Measurements from ENCODE around the gene ALG14. TPM values are rescaled to one million over a fixed set of nuclear protein-coding genes. Genes with fewer than 3 reads are reported as not detected.

Gene ALG14
- total and polyA plus RNA-seq, 2 of the 4 experiments (the other 2 are of a cell fraction) = 1.7 to 2.0 TPM

DNA sequence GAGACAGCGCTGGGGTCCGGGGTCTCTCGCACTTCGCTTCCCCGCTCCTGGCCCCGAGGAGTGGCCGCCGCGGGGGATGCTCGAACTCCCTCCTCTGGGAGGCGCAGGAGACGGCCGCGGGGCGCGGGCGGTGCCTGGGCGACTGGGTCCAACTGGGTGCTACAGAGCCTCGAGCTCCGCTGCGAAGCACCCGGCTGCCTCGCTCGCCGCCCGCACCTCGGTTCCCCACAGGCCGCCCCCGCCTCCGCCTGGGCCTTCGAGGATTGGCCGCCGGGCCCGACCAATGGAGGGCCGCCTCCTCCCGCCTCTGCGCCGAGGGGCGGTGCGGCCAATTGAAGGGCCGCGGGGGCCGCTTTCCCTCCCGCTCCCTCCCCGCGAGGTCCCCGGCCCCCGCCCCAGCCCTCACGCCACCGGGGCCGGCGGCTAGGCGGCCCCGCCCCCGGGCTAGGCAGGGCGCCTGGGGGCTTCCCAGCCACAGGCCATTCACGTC lies 145.8 kb downstream of the ALG14 start, which contains the start of gene CNN3:
CNN3 (minus strand) TSS at position 196 of the 490 bp plus-strand sequence. CDS start 216 bp downstream, outside the sequence.
- H3K18ac ChIP-seq (ENCODE audit: low read depth, low read length) = peak within 1 kb of the TSS; percentile 65
- ChIA-PET POLR2A (ENCODE audit: unreplicated experiment) (interaction anchor here (0.7 to 0.9 kb wide), 2 partner anchors 87 to 115 kb away, joined by 3 to 4 read pairs; no protein-coding TSS in a partner anchor), CTCF (interaction anchor here (1.0 to 1.2 kb wide), 2 partner anchors 12 to 115 kb away, joined by 3 to 7 read pairs; no protein-coding TSS in a partner anchor)
- peak within 1 kb of the TSS; percentile 63 for H3K4me3 ChIP-seq (ENCODE audit: insufficient read depth, low read depth, low read length)
- ATAC-seq (ENCODE audit: low read depth) (peak; percentile 91), DNase-seq (peak; percentile 92)
- H3K4me1 ChIP-seq (ENCODE audit: control insufficient read depth, insufficient read depth, low read length) = peaks cover 23% of the 10 kb centered on the region
- no TSS peak for BruUV-seq (replicated peaks)
- H3K79me1 ChIP-seq (ENCODE audit: low read depth in 1 of 2, low read length in 2 of 2) = peaks cover 4 to 45% of the 10 kb centered on the region in 2 experiments; a peak in 2 of 4 replicates
- peak within 1 kb of the TSS; percentile 71 for H2AK5ac ChIP-seq (ENCODE audit: low read depth, low read length)
- H4K8ac ChIP-seq (ENCODE audit: low read depth in 2 of 2, low read length in 2 of 2) = peak within 1 kb of the TSS; percentile 64 to 98
- peak within 1 kb of the TSS; percentile 93 for H3K27ac ChIP-seq (ENCODE audit: insufficient read depth, low read length)
- no peaks in the 10 kb centered on the region for H3K9me3 ChIP-seq (ENCODE audit: control insufficient read depth, insufficient read depth, low read length)
- peak within 1 kb of the TSS; percentile 98 for H3K23ac ChIP-seq (ENCODE audit: low read depth, low read length)
- peak within 1 kb of the TSS; percentile 89 for H2BK5ac ChIP-seq (ENCODE audit: low read depth, low read length, poor library complexity, severe bottlenecking)
- peak within 1 kb of the TSS; percentile 64; the same call in 1 of the 3 replicates for H2BK15ac ChIP-seq (ENCODE audit: low read depth, low read length)
- H3K4me2 ChIP-seq (ENCODE audit: low read depth, low read length) = peak within 1 kb of the TSS; percentile 97
- H4K5ac ChIP-seq (ENCODE audit: low read depth, low read length) = peak within 1 kb of the TSS; percentile 68
- peak within 1 kb of the TSS; percentile 96 for H2BK120ac ChIP-seq (ENCODE audit: low read depth, low read length)
- no peaks in the 10 kb centered on the region for H3K27me3 ChIP-seq (ENCODE audit: control insufficient read depth, insufficient read depth, low read length)
- H3K9me1 ChIP-seq (ENCODE audit: insufficient read depth, low read length) = peaks cover 15% of the 10 kb centered on the region; the same call in 1 of the 2 replicates
- in situ Hi-C loops (cut with MboI; ENCODE audit: low sequenced_read_pairs) = no loop called here
- 0% methylated on average over 15 of the region's 57 CpGs; no CpG with 5 or more reads in 1 of the 2 experiments for WGBS, 2 experiments (ENCODE audit: extremely low coverage in 2 of 2, insufficient read length in 1 of 2)
- H3K56ac ChIP-seq (ENCODE audit: extremely low read depth, insufficient read depth, low read length) = peak within 1 kb of the TSS; percentile 99
- H2BK20ac ChIP-seq (ENCODE audit: low read depth, low read length) = peak within 1 kb of the TSS; percentile 37; the same call in 1 of the 2 replicates
- intact Hi-C loops (cut with micrococcal nuclease) = loop anchor here (10.0 kb wide), 1 partner anchor 308 kb away; the partner anchor contains the start of gene RWDD3
- peak within 1 kb of the TSS; percentile 99 for H2AK9ac ChIP-seq (replicated peaks; ENCODE audit: low read depth, low read length, poor library complexity)
- H3K36me3 ChIP-seq (ENCODE audit: control insufficient read depth, insufficient read depth, low read length) = peaks cover 7% of the 10 kb centered on the region
- peaks cover 36% of the 10 kb centered on the region for H4K20me1 ChIP-seq (ENCODE audit: insufficient read depth, low read length)
- peak within 1 kb of the TSS; percentile 87 for H2AFZ ChIP-seq (replicated peaks; ENCODE audit: low read length, poor library complexity)
- dilution Hi-C loops (cut with HindIII; ENCODE audit: low sequenced_read_pairs, unreplicated experiment) = no loop called here
- peak within 1 kb of the TSS; percentile 92 for H4K91ac ChIP-seq (ENCODE audit: insufficient read depth, low read depth, low read length)
- H3K14ac ChIP-seq (replicated peaks; ENCODE audit: low read depth, low read length) = peak within 1 kb of the TSS; percentile 100
- H3K9ac ChIP-seq (ENCODE audit: low read depth, low read length) = peak within 1 kb of the TSS; percentile 89
- peak within 1 kb of the TSS; percentile 97 for H3K4ac ChIP-seq (ENCODE audit: low read depth, low read length)
- TF ChIP-seq, protein P1, sequence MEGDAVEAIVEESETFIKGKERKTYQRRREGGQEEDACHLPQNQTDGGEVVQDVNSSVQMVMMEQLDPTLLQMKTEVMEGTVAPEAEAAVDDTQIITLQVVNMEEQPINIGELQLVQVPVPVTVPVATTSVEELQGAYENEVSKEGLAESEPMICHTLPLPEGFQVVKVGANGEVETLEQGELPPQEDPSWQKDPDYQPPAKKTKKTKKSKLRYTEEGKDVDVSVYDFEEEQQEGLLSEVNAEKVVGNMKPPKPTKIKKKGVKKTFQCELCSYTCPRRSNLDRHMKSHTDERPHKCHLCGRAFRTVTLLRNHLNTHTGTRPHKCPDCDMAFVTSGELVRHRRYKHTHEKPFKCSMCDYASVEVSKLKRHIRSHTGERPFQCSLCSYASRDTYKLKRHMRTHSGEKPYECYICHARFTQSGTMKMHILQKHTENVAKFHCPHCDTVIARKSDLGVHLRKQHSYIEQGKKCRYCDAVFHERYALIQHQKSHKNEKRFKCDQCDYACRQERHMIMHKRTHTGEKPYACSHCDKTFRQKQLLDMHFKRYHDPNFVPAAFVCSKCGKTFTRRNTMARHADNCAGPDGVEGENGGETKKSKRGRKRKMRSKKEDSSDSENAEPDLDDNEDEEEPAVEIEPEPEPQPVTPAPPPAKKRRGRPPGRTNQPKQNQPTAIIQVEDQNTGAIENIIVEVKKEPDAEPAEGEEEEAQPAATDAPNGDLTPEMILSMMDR (conservative IDR thresholded peaks at IDR 0.05; ENCODE audit: low read depth, low read length) = peak; percentile 9; the same call in 1 of the 2 replicates
- no peak for TF ChIP-seq FOS (IDR thresholded peaks at IDR 0.05; ENCODE audit: low read depth, low read length)
- peak; percentile 96 for TF ChIP-seq MAZ (IDR thresholded peaks at IDR 0.05; ENCODE audit: borderline replicate concordance, low read depth, low read length)
- TF ChIP-seq CEBPB (IDR thresholded peaks at IDR 0.05; ENCODE audit: low read depth, low read length) = no peak
- TF ChIP-seq RAD21 (IDR thresholded peaks at IDR 0.05; ENCODE audit: low read length) = peak; percentile 17; the same call in 1 of the 2 replicates
- no peak for TF ChIP-seq MAFK (IDR thresholded peaks at IDR 0.05; ENCODE audit: low read depth, low read length)
- no peak for TF ChIP-seq RCOR1 (IDR thresholded peaks at IDR 0.05; ENCODE audit: insufficient replicate concordance, low read length)
- TF ChIP-seq POLR2A (IDR thresholded peaks at IDR 0.05; ENCODE audit: low read depth, low read length) = peak; percentile 97
- TF ChIP-seq, protein P2, sequence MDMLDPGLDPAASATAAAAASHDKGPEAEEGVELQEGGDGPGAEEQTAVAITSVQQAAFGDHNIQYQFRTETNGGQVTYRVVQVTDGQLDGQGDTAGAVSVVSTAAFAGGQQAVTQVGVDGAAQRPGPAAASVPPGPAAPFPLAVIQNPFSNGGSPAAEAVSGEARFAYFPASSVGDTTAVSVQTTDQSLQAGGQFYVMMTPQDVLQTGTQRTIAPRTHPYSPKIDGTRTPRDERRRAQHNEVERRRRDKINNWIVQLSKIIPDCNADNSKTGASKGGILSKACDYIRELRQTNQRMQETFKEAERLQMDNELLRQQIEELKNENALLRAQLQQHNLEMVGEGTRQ (IDR thresholded peaks at IDR 0.05; ENCODE audit: low read depth, low read length) = no peak
- no peak for TF ChIP-seq CHD1 (IDR thresholded peaks at IDR 0.05; ENCODE audit: low read depth, low read length)
- TF ChIP-seq BHLHE40 (IDR thresholded peaks at IDR 0.05; ENCODE audit: low read depth, low read length) = no peak
- TF ChIP-seq, protein P3, sequence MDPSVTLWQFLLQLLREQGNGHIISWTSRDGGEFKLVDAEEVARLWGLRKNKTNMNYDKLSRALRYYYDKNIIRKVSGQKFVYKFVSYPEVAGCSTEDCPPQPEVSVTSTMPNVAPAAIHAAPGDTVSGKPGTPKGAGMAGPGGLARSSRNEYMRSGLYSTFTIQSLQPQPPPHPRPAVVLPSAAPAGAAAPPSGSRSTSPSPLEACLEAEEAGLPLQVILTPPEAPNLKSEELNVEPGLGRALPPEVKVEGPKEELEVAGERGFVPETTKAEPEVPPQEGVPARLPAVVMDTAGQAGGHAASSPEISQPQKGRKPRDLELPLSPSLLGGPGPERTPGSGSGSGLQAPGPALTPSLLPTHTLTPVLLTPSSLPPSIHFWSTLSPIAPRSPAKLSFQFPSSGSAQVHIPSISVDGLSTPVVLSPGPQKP (IDR thresholded peaks at IDR 0.05; ENCODE audit: borderline replicate concordance, low read depth, low read length) = no peak
- no peak for TF ChIP-seq RFX5 (IDR thresholded peaks at IDR 0.05; ENCODE audit: low read depth, low read length)
- peak; percentile 46; the same call in 1 of the 2 replicates for TF ChIP-seq MXI1 (IDR thresholded peaks at IDR 0.05; ENCODE audit: borderline replicate concordance, low read depth, low read length)
- TF ChIP-seq SMC3 (IDR thresholded peaks at IDR 0.05; ENCODE audit: low read depth, low read length) = peak; percentile 10; the same call in 1 of the 2 replicates
